ENCODE data around the gene SCTR.

DNA sequence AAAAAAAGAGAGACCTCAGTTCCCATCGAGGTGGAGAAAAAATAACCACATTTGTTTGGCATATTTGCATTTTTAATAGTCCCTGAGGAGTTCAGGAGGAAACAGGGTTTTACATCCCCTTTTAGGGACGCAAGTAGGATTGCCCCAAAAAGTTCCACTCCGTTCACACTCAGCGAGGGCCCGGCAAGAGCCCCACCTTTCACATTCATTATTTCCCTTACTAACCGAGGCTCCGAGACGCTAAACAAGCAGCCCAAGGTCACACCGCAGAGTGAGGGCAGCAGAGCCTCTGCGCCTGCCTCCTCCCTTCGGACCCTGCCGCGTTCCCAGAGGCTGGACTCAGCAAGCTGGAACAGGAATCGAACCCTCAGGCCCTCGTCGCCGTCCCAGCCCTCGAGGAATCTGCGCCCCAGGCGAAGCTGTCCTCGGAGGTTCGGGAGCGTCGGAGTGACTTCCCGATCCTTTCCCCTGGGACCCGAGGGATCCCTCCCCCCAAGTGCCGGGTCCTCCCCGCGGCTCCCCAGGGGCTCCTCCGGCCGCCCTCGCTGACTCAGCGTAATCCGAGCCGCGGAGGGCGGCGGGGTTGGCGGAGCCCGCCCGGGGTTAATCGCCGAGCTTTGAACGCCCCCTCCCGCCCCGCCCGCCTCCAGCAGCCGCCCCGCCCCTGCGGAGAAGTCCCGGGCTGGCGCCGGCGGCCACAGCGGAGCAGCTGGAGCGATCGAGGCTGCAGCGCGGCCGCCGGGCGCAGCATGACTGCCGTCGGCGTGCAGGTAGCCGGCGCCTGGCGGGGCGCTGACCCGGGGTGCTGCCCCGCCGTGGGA lies 92.9 kb downstream of the SCTR start, which contains the start of gene TMEM37:
- TF ChIP-seq CTCF (IDR thresholded peaks at IDR 0.05), result no peak
- TF ChIP-seq POLR2A (IDR thresholded peaks at IDR 0.05), result no peak
